GM18858 (cell line): ENCODE measurements around the gene MPPED1.

Experiments used
- ATAC-seq: cut with Tn5 transposase; IDR thresholded peaks from one replicate; pipeline ENCODE4 v1.9.1; 2021; ENCODE audit not compliant: unreplicated experiment

The MPPED1 gene

GRCh38 chr22:43535741-43536140, 123.9 kb downstream of the MPPED1 start:
- no peak for ATAC-seq

GRCh38 chr22:43537019-43537585, 125.3 kb downstream of the MPPED1 start:
- ATAC-seq = no peak

DNA sequence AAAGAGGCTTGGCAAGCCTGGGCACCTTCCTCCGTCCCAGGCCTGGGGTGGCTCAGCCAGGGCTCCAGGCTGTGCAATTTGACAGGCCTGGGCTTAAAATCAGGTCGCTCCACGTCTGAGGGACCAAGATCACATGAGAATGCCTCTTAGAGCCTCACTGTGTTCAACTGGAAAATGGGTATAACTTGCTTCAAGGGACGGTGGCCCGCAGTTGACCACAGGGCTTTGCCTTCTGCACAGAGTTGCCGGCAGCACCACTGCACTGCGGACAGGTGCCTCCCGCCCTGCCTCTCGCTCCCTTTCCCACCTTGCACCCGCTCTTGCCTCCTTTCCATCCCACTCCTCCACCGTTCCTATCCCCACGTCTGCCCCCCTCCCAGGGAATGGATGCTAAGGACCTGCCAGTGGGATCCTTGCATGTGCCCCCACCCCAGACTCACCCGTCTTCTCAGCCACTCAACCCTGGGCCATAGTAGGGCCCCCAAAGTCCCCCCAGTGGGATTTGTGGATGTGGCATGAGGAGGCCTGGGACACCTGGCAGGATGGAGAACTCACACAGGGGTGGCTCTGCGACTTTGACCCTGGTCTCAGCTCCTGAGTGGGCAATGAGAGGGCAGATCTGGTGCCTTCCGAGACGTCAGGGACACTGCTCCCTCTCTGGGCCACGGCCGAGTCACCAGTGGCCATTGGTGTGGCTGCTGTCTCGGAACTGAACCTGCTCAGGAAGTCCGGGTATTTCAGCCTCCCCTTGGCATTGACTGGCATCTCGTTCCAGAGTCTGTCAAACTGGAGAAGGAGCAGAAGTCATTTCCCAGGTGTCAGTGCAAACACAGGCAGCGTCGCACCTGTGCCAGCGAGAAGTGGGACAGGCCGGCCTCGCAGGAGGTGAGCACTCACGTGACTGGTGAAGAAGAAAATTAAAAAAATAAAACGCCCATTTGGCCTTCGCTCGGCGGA, 128.0 kb downstream of the MPPED1 start:
- ATAC-seq = no peak

GRCh38 chr22:43540529-43540923, 128.7 kb downstream of the MPPED1 start:
- ATAC-seq = no peak

GRCh38 chr22:43541022-43541421, 129.2 kb downstream of the MPPED1 start:
- ATAC-seq = no peak

- ATAC-seq = no peak
These were observed 129.9 kb downstream of the MPPED1 start for GRCh38 chr22:43541462-43542407.

DNA sequence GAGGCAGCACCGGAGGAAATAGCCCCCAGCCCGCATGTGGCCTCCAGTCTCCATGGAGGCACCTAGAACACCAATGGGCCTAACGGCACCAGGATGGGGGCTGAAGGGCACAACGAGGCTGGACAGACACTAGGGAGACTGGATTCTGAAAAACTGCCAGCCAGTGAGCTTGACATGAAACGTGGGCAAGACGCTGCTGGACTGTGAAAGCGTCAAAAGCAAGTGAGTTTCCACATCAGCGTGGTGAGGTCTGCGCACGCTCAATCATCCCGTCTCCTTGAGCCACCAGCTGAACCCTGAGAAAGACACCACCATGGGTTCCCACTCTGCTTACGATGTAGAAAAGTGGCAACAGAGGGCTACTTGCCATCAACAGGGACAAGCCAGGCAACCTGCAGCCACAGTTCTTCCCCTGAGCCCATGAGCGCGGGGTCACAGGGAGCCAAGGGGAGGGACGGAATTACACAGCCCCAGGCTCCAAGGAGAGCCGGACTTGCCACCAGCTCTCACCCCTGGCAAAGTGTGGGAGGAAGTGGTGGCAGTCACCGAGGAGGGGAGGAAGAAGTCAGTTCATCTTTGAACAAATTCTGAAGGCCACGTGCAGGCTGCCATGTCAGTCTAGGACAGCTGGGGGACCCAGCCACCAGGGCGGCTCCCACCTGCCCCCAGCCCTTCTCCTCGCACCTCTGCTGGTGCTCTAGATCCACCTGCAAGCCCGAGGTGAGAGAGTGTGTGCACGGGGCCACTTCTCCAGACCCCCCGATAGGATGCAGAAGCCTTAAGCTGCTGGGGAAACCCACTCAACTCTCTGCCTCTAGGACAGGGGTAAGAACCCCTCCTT, 131.1 kb downstream of the MPPED1 start:
- no peak for ATAC-seq

DNA sequence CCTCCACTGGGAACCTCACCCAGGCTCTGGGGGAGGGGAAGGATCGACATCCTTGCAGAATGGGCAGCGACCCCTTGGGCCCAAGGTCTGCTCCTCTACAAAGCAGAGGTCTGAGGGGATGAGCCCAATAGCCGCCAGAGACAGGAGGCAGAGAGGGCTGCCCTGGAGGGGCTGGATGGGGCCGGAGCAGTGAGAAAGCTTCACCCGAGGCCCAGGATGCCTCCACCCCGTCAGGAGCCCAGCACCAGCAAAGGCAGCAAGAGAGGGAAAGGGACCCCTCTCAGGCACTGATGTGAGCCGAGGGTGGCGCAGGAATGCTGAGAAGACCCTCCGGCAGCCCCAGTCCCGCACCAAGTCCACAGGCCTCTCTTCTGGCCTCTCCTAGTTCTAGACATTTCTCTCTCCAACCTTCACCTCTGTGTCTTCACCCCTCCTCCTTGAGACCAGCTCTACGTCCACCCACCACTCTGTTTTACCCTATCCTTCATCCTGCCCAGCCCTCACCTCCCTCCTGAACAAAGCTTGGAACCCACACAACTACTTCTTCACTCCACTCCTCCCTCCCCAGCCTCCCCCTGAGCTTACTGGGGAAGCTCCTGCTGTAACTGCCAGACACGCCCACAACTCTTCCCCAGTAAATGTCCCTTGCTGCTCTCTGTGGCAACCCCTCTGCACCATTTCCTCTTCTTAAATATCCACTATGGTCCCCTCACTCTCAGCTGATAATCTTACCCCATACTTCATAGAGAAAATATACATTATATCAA, 131.9 kb downstream of the MPPED1 start:
- no peak for ATAC-seq

GRCh38 chr22:43544289-43544673, 132.5 kb downstream of the MPPED1 start:
- ATAC-seq = no peak

- no peak for ATAC-seq
These were observed 134.4 kb downstream of the MPPED1 start for GRCh38 chr22:43546186-43546585.

- no peak for ATAC-seq
These were observed 138.3 kb downstream of the MPPED1 start for GRCh38 chr22:43550024-43550620.

GRCh38 chr22:43550672-43551071, 138.9 kb downstream of the MPPED1 start:
- ATAC-seq = no peak

GRCh38 chr22:43553451-43554258, 141.8 kb downstream of the MPPED1 start:
- no peak for ATAC-seq

- ATAC-seq = no peak
These were observed 142.4 kb downstream of the MPPED1 start for GRCh38 chr22:43554259-43554636.

DNA sequence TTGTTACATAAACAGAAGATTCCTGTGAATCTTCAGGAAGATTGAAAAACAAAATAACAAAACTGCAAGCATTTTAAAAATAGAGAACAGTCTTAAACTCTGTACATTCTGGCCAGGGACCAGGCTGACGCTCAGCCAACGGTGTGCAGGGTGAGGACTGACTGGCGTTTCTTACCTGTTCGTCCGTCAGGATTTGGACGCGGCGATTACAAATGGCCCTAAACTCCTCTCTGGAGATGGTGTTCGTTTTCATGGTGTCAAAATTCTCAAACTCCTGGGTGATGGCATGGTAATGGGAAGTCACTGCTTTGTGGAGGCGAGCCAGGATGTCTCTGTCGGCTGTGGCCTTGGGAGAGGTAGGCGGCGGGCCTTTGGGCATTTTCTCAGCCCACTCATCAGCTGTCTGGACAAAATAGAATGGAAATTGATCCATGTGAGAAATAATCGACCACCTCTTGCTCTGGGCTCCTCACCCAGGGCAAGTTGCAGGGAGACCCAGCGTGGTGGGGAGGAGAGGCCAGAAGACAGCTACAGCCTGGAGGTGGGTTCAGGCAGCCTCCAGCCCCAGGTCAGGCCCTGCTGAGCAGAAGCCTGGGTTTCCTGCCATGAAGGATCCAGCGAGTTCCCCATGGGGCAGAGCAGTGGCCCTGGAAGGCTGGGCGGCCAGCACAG, 143.0 kb downstream of the MPPED1 start:
- no peak for ATAC-seq

DNA sequence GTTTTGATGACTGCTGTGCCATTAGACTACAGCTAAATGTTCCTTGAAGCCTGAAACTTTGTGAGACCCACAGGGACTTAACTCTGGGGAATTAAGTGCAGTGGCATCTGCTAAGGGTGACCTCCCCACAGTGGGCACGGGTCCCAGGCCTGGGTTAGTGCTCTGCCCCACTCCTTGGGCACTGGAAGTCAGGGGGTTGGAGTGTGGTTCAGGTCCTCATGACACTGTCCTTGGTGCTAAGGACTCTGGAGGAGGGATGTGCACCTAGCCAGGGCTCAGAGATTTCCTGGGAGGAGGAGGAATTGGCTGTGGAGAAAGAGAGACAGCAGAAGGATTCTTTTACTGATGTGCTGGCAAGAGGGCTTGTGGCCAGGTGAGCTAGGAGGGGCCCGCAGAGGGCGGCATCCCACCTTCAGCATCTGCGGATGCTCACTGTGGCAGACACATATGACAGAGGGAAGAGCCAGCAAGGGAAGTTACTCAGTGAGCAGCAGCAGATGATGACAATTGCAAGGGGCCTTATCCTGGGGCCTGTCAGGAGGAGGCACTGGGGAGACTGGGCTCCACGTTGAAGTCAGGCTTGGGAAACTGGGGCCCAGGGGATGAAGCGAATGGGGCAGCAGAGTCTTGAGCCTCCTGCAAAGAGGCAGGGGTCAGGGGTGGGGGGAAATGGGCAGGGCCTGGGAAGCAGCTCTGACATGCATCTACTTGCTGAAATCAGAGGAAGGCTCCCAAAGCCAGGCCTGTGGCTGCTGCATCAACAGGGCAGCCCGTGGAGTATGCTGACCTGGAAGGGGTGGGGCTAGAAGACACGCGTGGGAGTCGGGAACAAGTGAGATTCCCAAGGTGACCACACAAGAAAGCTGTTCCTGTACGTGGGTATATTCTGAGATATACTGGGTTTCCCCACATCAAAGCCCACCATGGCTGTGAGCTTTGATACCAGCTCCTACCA, 144.0 kb downstream of the MPPED1 start:
- no peak for ATAC-seq
